ENCODE data around the gene PACSIN2.

PACSIN2 gene

DNA sequence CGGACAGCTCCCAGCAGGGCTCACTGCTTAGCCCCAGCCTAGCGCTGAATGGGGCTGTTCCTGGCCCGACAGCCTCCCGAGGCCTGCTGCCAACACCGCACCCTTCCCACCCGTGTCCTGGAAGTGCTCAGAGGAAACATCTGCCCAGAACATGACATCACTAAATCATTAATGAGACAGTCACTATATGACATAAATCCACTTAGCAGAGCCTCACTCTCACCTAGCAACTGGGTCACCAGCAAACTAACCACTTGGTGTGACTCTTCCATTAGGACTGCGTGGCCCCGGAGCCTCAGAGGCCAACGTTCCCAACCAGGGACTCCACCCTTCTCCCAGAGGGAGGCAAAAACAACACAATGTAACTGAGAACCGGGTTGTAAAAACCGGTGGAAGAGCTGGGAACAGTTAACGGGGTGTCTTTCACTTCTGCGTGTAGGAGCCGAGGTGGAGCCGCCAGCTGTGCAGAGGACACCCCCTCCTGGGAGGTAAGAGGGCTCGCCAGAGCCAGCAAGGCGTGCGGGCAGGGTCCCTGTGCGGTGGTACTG, 21.4 kb upstream of the PACSIN2 start:
- no peak for TF ChIP-seq EZH2 (IDR thresholded peaks at IDR 0.05; ENCODE audit: borderline replicate concordance, low read depth, low read length, severe bottlenecking)
- TF ChIP-seq, protein P1, sequence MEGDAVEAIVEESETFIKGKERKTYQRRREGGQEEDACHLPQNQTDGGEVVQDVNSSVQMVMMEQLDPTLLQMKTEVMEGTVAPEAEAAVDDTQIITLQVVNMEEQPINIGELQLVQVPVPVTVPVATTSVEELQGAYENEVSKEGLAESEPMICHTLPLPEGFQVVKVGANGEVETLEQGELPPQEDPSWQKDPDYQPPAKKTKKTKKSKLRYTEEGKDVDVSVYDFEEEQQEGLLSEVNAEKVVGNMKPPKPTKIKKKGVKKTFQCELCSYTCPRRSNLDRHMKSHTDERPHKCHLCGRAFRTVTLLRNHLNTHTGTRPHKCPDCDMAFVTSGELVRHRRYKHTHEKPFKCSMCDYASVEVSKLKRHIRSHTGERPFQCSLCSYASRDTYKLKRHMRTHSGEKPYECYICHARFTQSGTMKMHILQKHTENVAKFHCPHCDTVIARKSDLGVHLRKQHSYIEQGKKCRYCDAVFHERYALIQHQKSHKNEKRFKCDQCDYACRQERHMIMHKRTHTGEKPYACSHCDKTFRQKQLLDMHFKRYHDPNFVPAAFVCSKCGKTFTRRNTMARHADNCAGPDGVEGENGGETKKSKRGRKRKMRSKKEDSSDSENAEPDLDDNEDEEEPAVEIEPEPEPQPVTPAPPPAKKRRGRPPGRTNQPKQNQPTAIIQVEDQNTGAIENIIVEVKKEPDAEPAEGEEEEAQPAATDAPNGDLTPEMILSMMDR (IDR thresholded peaks at IDR 0.05; ENCODE audit: borderline replicate concordance, extremely low read depth, low read length, poor library complexity, severe bottlenecking) = no peak
- H3K9ac ChIP-seq (ENCODE audit: low read depth, low read length) = no peak overlapping the region
- no peaks in the 10 kb centered on the region for H4K20me1 ChIP-seq (ENCODE audit: insufficient read depth, low read length)
- no peaks in the 10 kb centered on the region for H3K9me3 ChIP-seq (ENCODE audit: insufficient read depth, low read length, severe bottlenecking)
- ATAC-seq (ENCODE audit: insufficient read depth, low read depth) = no peak
- no peak for DNase-seq
- H3K27me3 ChIP-seq (ENCODE audit: insufficient read depth, low read length, poor library complexity) = no peaks in the 10 kb centered on the region
- no peak overlapping the region for H3K4me2 ChIP-seq (ENCODE audit: insufficient read depth, low read length)
- H3K36me3 ChIP-seq (ENCODE audit: insufficient read depth, low read length) = no peaks in the 10 kb centered on the region
- no peak overlapping the region for H3K4me3 ChIP-seq (ENCODE audit: low read depth in 1 of 2, low read length in 2 of 2)
- H2AFZ ChIP-seq (ENCODE audit: low read depth, low read length) = no peak overlapping the region
- no peaks in the 10 kb centered on the region for H3K79me2 ChIP-seq (ENCODE audit: insufficient read depth, low read length)
- no peaks in the 10 kb centered on the region for H3K4me1 ChIP-seq (ENCODE audit: insufficient read depth, low read length)
- H3K27ac ChIP-seq (ENCODE audit: low read length) = no peak overlapping the region

DNA sequence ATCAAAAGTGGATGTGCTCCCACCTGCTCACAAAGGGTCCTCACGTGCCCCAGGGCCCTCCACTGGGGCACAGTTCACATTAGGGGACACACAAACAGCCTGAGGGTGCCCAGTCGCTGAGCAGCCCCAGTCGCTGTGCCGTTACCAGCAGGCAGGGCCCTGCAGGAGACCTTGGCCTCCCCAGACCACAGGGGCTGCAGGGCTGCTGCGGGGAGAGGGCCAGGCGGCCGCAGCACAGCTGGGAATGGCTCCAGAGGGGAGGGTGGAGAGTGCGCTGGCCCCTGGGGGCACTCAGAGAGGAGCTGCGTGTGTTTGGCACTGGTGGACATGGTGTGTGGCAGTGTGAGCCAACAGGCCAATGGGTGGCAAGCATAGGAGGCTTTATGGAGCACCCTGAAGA, 20.3 kb upstream of the PACSIN2 start:
- H3K79me2 ChIP-seq (ENCODE audit: insufficient read depth, low read length) = no peaks in the 10 kb centered on the region
- ATAC-seq (ENCODE audit: insufficient read depth, low read depth) (no peak), DNase-seq (no peak)
- no peaks in the 10 kb centered on the region for H3K9me3 ChIP-seq (ENCODE audit: insufficient read depth, low read length, severe bottlenecking)
- H3K36me3 ChIP-seq (ENCODE audit: insufficient read depth, low read length) = no peaks in the 10 kb centered on the region
- no peak overlapping the region for H3K4me3 ChIP-seq (ENCODE audit: low read depth in 1 of 2, low read length in 2 of 2)
- H3K4me1 ChIP-seq (ENCODE audit: insufficient read depth, low read length) = no peaks in the 10 kb centered on the region
- TF ChIP-seq, protein P1 (IDR thresholded peaks at IDR 0.05; ENCODE audit: borderline replicate concordance, extremely low read depth, low read length, poor library complexity, severe bottlenecking) = no peak
- TF ChIP-seq EZH2 (IDR thresholded peaks at IDR 0.05; ENCODE audit: borderline replicate concordance, low read depth, low read length, severe bottlenecking) = no peak
- H4K20me1 ChIP-seq (ENCODE audit: insufficient read depth, low read length) = no peaks in the 10 kb centered on the region
- H3K9ac ChIP-seq (ENCODE audit: low read depth, low read length) = no peak overlapping the region
- no peak overlapping the region for H3K4me2 ChIP-seq (ENCODE audit: insufficient read depth, low read length)
- no peak overlapping the region for H2AFZ ChIP-seq (ENCODE audit: low read depth, low read length)
- no peak overlapping the region for H3K27ac ChIP-seq (ENCODE audit: low read length)
- H3K27me3 ChIP-seq (ENCODE audit: insufficient read depth, low read length, poor library complexity) = no peaks in the 10 kb centered on the region

DNA sequence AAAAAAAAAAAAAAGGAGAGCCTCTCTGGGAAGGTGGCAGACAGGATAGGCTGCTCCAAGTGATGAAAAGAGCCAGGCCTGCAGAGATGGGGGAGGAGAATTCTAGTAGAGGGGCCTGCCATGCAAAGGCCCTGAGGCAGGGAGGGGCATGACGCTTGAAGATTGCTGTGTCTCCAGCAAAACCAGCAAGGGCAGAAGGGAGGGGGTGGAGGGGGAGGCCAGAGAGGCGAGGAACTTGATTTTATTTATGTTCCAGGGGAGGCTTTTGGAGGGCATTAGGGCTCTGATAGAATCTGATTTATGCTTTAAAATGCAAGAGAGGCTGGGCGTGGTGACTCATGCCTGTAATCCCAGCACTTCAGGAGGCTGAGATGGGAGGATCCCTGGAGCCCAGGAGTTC, 16.7 kb upstream of the PACSIN2 start:
- Histone ChIP-seq H3K36me3 (ENCODE audit: insufficient read depth, low read length) (no peaks in the 10 kb centered on the region), H3K4me2 (ENCODE audit: insufficient read depth, low read length) (no peak overlapping the region), H3K4me3 (ENCODE audit: low read depth in 1 of 2, low read length in 2 of 2) (no peak overlapping the region), H3K27ac (ENCODE audit: low read length) (no peak overlapping the region), H3K9me3 (ENCODE audit: insufficient read depth, low read length, severe bottlenecking) (no peaks in the 10 kb centered on the region), H3K9ac (ENCODE audit: low read depth, low read length) (no peak overlapping the region), H3K4me1 (ENCODE audit: insufficient read depth, low read length) (no peaks in the 10 kb centered on the region), H3K79me2 (ENCODE audit: insufficient read depth, low read length) (no peaks in the 10 kb centered on the region), H3K27me3 (ENCODE audit: insufficient read depth, low read length, poor library complexity) (no peaks in the 10 kb centered on the region), H4K20me1 (ENCODE audit: insufficient read depth, low read length) (no peaks in the 10 kb centered on the region; the same call in 1 of the 2 replicates), H2AFZ (ENCODE audit: low read depth, low read length) (no peak overlapping the region)
- no peak for ATAC-seq (ENCODE audit: insufficient read depth, low read depth)
- TF ChIP-seq, protein P1 (IDR thresholded peaks at IDR 0.05; ENCODE audit: borderline replicate concordance, extremely low read depth, low read length, poor library complexity, severe bottlenecking) = no peak
- no peak for TF ChIP-seq EZH2 (IDR thresholded peaks at IDR 0.05; ENCODE audit: borderline replicate concordance, low read depth, low read length, severe bottlenecking)
- no peak for DNase-seq

DNA sequence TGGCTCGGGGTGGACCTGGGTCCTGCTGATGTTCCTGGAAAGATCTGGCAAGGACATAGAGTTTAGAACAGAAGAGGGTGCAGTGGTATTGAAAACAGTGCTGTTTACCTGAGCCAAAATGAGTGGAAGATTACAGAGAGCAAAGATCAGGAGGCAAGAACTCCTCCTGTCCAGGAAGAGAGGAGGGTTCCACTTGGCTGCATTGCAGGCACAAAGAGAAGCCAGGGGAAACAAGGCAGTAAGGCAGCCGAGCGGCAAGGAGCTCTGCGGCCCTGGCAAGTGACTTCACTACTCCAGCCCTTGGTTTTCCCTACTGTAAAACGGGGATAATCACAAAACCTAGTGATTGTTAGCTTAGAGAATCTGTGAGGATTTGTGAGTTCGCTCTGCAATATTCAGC, 3.7 kb upstream of the PACSIN2 start:
- no peak overlapping the region for H3K4me2 ChIP-seq (ENCODE audit: insufficient read depth, low read length)
- no peak for ATAC-seq (ENCODE audit: insufficient read depth, low read depth)
- H3K9ac ChIP-seq (ENCODE audit: low read depth, low read length) = no peak overlapping the region
- H2AFZ ChIP-seq (ENCODE audit: low read depth, low read length) = no peak overlapping the region
- peaks cover 5% of the 10 kb centered on the region for H4K20me1 ChIP-seq (ENCODE audit: insufficient read depth, low read length)
- H3K4me1 ChIP-seq (ENCODE audit: insufficient read depth, low read length) = peaks cover 15% of the 10 kb centered on the region
- H3K27ac ChIP-seq (ENCODE audit: low read length) = no peak overlapping the region
- H3K27me3 ChIP-seq (ENCODE audit: insufficient read depth, low read length, poor library complexity) = no peaks in the 10 kb centered on the region
- H3K9me3 ChIP-seq (ENCODE audit: insufficient read depth, low read length, severe bottlenecking) = no peaks in the 10 kb centered on the region
- TF ChIP-seq, protein P1 (IDR thresholded peaks at IDR 0.05; ENCODE audit: borderline replicate concordance, extremely low read depth, low read length, poor library complexity, severe bottlenecking) = no peak
- TF ChIP-seq EZH2 (IDR thresholded peaks at IDR 0.05; ENCODE audit: borderline replicate concordance, low read depth, low read length, severe bottlenecking) = no peak
- H3K4me3 ChIP-seq (ENCODE audit: low read depth in 1 of 2, low read length in 2 of 2) = no peak overlapping the region
- DNase-seq = no peak
- no peaks in the 10 kb centered on the region for H3K36me3 ChIP-seq (ENCODE audit: insufficient read depth, low read length)
- peaks cover 13% of the 10 kb centered on the region for H3K79me2 ChIP-seq (ENCODE audit: insufficient read depth, low read length)
